PC-9 (cell line): ENCODE results near the gene GFI1. TPM values are rescaled to one million over a fixed set of nuclear protein-coding genes. Genes with fewer than 3 reads are reported as not detected.
A peak's percentile ranks its signal among the peaks of the same experiment; 100 is the strongest.
"Not testable (repeated sequence)": the region's sequence is repeated elsewhere in the genome, so short reads cannot be mapped to it uniquely, and the experiment has no call there.

Source experiments
- Bru-seq: library from RNA; stranded (reverse); fragments of 400-500 nt; gene quantifications from one replicate; lab custom pipeline; 2021; lab: Mats Ljungman, UMichigan
- BruChase-seq, 2 experiments: library from RNA; stranded (reverse); fragments of 400-500 nt; gene quantifications; one replicate each; lab custom pipeline; 2021; lab: Mats Ljungman, UMichigan
- BruUV-seq: library from RNA; stranded (reverse); fragments of 400-500 nt; replicated peaks from 2 replicates; lab custom pipeline; 2021; lab: Mats Ljungman, UMichigan
- CTCF ChIA-PET: fragments of 300-600 bp; sonication (Branson Sonifier 250); formaldehyde crosslinking; loops from one replicate; lab custom pipeline; 2022; ENCODE audit warnings: antibody characterized with exemption; lab: Charles Lee
- POLR2A ChIA-PET: fragments of 300-600 bp; sonication (Branson Sonifier 250); formaldehyde crosslinking; loops from one replicate; lab custom pipeline; 2022; ENCODE audit warnings: antibody characterized with exemption; ENCODE audit not compliant: unreplicated experiment; lab: Charles Lee
- DNase-seq, 2 experiments: peaks; one replicate each; pipeline versions ENCODE4 v3.0.0 to v3.0.0-alpha.2; 2015 to 2022; ENCODE audit warnings: mixed read lengths in 1 of 2
- H2AFZ ChIP-seq: fragments of 200-600 bp; sonication (generic); 2 replicates; pipeline ENCODE4 v1.8.1; 2017; ENCODE audit warnings: antibody characterized with exemption
- H3F3A ChIP-seq: fragments of 200-600 bp; sonication (generic); 2 replicates; pipeline ENCODE4 v1.8.1; 2017; ENCODE audit warnings: antibody characterized with exemption, mild to moderate bottlenecking, low read depth; ENCODE audit not compliant: insufficient read depth
- H3K27ac ChIP-seq: fragments of 200-600 bp; sonication (generic); 2 replicates; pipeline ENCODE4 v1.6.1; 2016; ENCODE audit warnings: mixed run types
- H3K27me3 ChIP-seq: fragments of 200-600 bp; sonication (generic); 2 replicates; pipeline ENCODE4 v1.6.1; 2016; ENCODE audit warnings: low read depth, mixed run types; ENCODE audit not compliant: insufficient read depth
- H3K36me3 ChIP-seq: fragments of 200-600 bp; sonication (generic); 2 replicates; pipeline ENCODE4 v1.6.1; 2016; ENCODE audit warnings: low read depth, mixed run types
- H3K4me1 ChIP-seq: fragments of 200-600 bp; sonication (generic); replicated peaks from 2 replicates; pipeline ENCODE4 v1.6.1; 2016; ENCODE audit warnings: mixed run types; ENCODE audit not compliant: insufficient read depth
- H3K4me2 ChIP-seq: fragments of 200-600 bp; sonication (generic); 2 replicates; pipeline ENCODE4 v1.6.1; 2017; ENCODE audit warnings: mixed run types
- H3K4me3 ChIP-seq: fragments of 200-600 bp; sonication (generic); 2 replicates; pipeline ENCODE4 v1.6.1; 2016; ENCODE audit warnings: mixed run types
- H3K79me2 ChIP-seq: fragments of 200-600 bp; sonication (generic); 2 replicates; pipeline ENCODE4 v1.6.1; 2017; ENCODE audit warnings: low read depth, mixed run types
- H3K9me2 ChIP-seq: fragments of 200-600 bp; sonication (generic); 2 replicates; pipeline ENCODE4 v1.8.1; 2017; ENCODE audit warnings: mild to moderate bottlenecking; ENCODE audit not compliant: insufficient read depth
- H3K9me3 ChIP-seq: fragments of 200-600 bp; sonication (generic); 2 replicates; pipeline ENCODE4 v1.8.1; 2016; ENCODE audit warnings: low read depth; ENCODE audit not compliant: insufficient read depth
- H4K20me1 ChIP-seq: fragments of 200-600 bp; sonication (generic); 2 replicates; pipeline ENCODE4 v1.8.1; 2017; ENCODE audit not compliant: insufficient read depth
- CTCF ChIP-seq: fragments of 200-600 bp; sonication (generic); conservative IDR thresholded peaks from 2 replicates; pipeline ENCODE4 v1.6.1; 2017; ENCODE audit warnings: mixed run types, antibody characterized with exemption, mild to moderate bottlenecking, moderate library complexity
- EZH2 ChIP-seq: fragments of 200-600 bp; sonication (generic); IDR thresholded peaks from 2 replicates; pipeline ENCODE4 v1.8.0; 2017; ENCODE audit warnings: antibody characterized with exemption, low read depth
- intact Hi-C: fragments of 100-400 bp; cut with micrococcal nuclease; formaldehyde crosslinking; loops from one replicate; pipeline ENCODE4 v1.10.0; 2022; ENCODE audit not compliant: unreplicated experiment
- long read RNA-seq: library from polyadenylated mRNA; stranded (forward); transcript quantifications from one replicate; pipeline ENCODE4 v2.0.0, GENCODE V29; 2022
- total RNA-seq: library from RNA; stranded (reverse); gene quantifications from 2 replicates; pipeline ENCODE4 v1.2.3, GENCODE V29; 2021

Gene GFI1
- 0.35 and 0.53 TPM in 2 replicates for total RNA-seq
- Bru-seq, nascent RNA, result percentile 42 among the genes with signal in this experiment
- percentile 37 among the genes with signal in this experiment for BruChase-seq, experiment 1, labeled RNA remaining after a 2-hour chase
- percentile 39 among the genes with signal in this experiment for BruChase-seq, experiment 2, labeled RNA remaining after a 6-hour chase
- long read RNA-seq, result 0 reads

- Histone ChIP-seq H3K79me2 (no peaks in the 10 kb centered on the region), H2AFZ (peak within 1 kb of the TSS; percentile 83), H3K4me2 (peak within 1 kb of the TSS; percentile 93), H3F3A (no peaks in the 10 kb centered on the region), H3K36me3 (no peaks in the 10 kb centered on the region), H3K9me3 (no peaks in the 10 kb centered on the region), H3K4me3 (peak within 1 kb of the TSS; percentile 78), H3K4me1 (peaks cover 18% of the 10 kb centered on the region; the same call in 1 of the 2 replicates), H3K27ac (no peak within 1 kb of the TSS), H4K20me1 (no peaks in the 10 kb centered on the region), H3K9me2 (no peaks in the 10 kb centered on the region), H3K27me3 (peaks cover 37% of the 10 kb centered on the region; the same call in 1 of the 2 replicates)
- no TSS peak for BruUV-seq
- intact Hi-C loops, result no loop called here
- TF ChIP-seq CTCF, result no peak
- no peak; the same call in 1 of the 2 replicates for TF ChIP-seq EZH2
- no peak for DNase-seq
- ChIA-PET CTCF (interaction anchor here (0.5 to 0.8 kb wide), 2 partner anchors 176 to 477 kb away, joined by 3 to 4 read pairs; no protein-coding TSS in a partner anchor), POLR2A (no interaction called here)
Measured at GRCh38 chr1:92486251-92487077, at the start of gene GFI1. Gene GFI1 (minus strand): TSS chr1:92486925. CDS start chr1:92483487, 3,438 bp downstream.

GRCh38 chr1:92532371-92532770, 45.6 kb upstream of the GFI1 start:
- DNase-seq, intact Hi-C loops, H3K9me3 ChIP-seq, POLR2A ChIA-PET, H3K27me3 ChIP-seq, H3K36me3 ChIP-seq, H3K27ac ChIP-seq, H3K4me1 ChIP-seq, H3K4me2 ChIP-seq, CTCF ChIA-PET, BruUV-seq, H3F3A ChIP-seq, H4K20me1 ChIP-seq, H3K4me3 ChIP-seq, H3K9me2 ChIP-seq, H2AFZ ChIP-seq, H3K79me2 ChIP-seq: not testable (repeated sequence)

GRCh38 chr1:92531939-92532338, 45.2 kb upstream of the GFI1 start:
- DNase-seq, H3K79me2 ChIP-seq, intact Hi-C loops, H4K20me1 ChIP-seq, H3K9me2 ChIP-seq, CTCF ChIA-PET, H3K4me2 ChIP-seq, BruUV-seq, H3K27me3 ChIP-seq, POLR2A ChIA-PET, H3F3A ChIP-seq, H3K27ac ChIP-seq, H3K9me3 ChIP-seq, H3K4me3 ChIP-seq, H3K36me3 ChIP-seq, H3K4me1 ChIP-seq, H2AFZ ChIP-seq: not testable (repeated sequence)

- no TSS peak for BruUV-seq
- Histone ChIP-seq H3K4me1 (no peaks in the 10 kb centered on the region), H3K9me2 (no peaks in the 10 kb centered on the region), H4K20me1 (no peaks in the 10 kb centered on the region), H3K79me2 (no peaks in the 10 kb centered on the region), H3K27ac (no peak overlapping the region), H2AFZ (no peak overlapping the region), H3K9me3 (no peaks in the 10 kb centered on the region), H3K4me2 (no peak overlapping the region), H3K4me3 (no peak overlapping the region), H3K36me3 (no peaks in the 10 kb centered on the region), H3F3A (no peaks in the 10 kb centered on the region), H3K27me3 (no peaks in the 10 kb centered on the region)
- POLR2A ChIA-PET, result no interaction called here
- DNase-seq, result no peak
- intact Hi-C loops, result no loop called here
- TF ChIP-seq CTCF, result no peak
- no peak for TF ChIP-seq EZH2
- CTCF ChIA-PET, result no interaction called here
Measured at GRCh38 chr1:92527670-92528069, 40.9 kb upstream of the GFI1 start.

GRCh38 chr1:92524944-92525590, 38.3 kb upstream of the GFI1 start:
- BruUV-seq, H4K20me1 ChIP-seq, H3K4me2 ChIP-seq, H3K27me3 ChIP-seq, H3K9me2 ChIP-seq, H3F3A ChIP-seq, H3K4me1 ChIP-seq, POLR2A ChIA-PET, H3K9me3 ChIP-seq, H3K27ac ChIP-seq, H2AFZ ChIP-seq, H3K4me3 ChIP-seq, intact Hi-C loops, H3K36me3 ChIP-seq, DNase-seq, H3K79me2 ChIP-seq: not testable (repeated sequence)
- CTCF ChIA-PET, result interaction anchor here (0.6 kb wide), 1 partner anchor 216 kb away, joined by 6 read pairs; no protein-coding TSS in a partner anchor
